Measurements from ENCODE around the gene HERPUD2.

DNA sequence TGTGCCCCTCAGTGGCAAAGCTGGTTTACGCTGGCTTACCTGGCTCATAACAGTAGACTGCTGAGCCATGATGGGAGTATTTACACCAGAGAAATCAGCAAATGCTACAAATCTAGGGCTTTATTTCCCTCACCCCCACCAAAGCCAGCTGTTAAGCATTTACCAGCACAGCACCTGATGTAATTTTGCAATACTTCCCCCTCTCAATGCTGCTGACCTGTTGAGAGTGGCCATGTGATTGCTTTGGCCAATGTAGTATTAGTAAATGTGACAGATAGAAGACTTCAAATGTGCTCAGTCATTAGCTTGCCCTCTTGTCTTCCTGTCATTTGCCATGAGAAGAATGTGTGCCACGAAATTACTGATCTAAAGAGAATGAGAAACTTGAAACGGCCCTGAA is 46.6 kb downstream of the HERPUD2 start:
- TF ChIP-seq, protein P1, sequence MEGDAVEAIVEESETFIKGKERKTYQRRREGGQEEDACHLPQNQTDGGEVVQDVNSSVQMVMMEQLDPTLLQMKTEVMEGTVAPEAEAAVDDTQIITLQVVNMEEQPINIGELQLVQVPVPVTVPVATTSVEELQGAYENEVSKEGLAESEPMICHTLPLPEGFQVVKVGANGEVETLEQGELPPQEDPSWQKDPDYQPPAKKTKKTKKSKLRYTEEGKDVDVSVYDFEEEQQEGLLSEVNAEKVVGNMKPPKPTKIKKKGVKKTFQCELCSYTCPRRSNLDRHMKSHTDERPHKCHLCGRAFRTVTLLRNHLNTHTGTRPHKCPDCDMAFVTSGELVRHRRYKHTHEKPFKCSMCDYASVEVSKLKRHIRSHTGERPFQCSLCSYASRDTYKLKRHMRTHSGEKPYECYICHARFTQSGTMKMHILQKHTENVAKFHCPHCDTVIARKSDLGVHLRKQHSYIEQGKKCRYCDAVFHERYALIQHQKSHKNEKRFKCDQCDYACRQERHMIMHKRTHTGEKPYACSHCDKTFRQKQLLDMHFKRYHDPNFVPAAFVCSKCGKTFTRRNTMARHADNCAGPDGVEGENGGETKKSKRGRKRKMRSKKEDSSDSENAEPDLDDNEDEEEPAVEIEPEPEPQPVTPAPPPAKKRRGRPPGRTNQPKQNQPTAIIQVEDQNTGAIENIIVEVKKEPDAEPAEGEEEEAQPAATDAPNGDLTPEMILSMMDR (IDR thresholded peaks at IDR 0.05), result no peak
- no peak for TF ChIP-seq POLR2A (IDR thresholded peaks at IDR 0.05)

Data from Peyer's patch (tissue), 4 donors.